HG03457 (cell line): ENCODE data around the gene FAM217A.

Source experiments
- ATAC-seq: cut with Tn5 transposase; IDR thresholded peaks from one replicate; pipeline ENCODE4 v1.9.1; 2021; ENCODE audit warnings: moderate number of reproducible peaks; ENCODE audit not compliant: unreplicated experiment

Gene FAM217A

GRCh38 chr6:4023240-4023639, 55.7 kb downstream of the FAM217A start:
- no peak for ATAC-seq

- peak; percentile 1 for ATAC-seq
Observed at GRCh38 chr6:4021854-4022695, 56.9 kb downstream of the FAM217A start.

GRCh38 chr6:4021133-4021853, 57.6 kb downstream of the FAM217A start:
- peak; percentile 46 for ATAC-seq

- no peak for ATAC-seq
Observed at GRCh38 chr6:4020822-4021132, 58.2 kb downstream of the FAM217A start.

- ATAC-seq: no peak
Observed at GRCh38 chr6:4018924-4019236, 60.1 kb downstream of the FAM217A start.
